GM12878 (cell line): Measurements from ENCODE around the gene FAM222B. TPM values are rescaled to one million over a fixed set of nuclear protein-coding genes. Genes with fewer than 3 reads are reported as not detected.

ENCODE experiments used
- ATAC-seq: fragments of 200-7000 bp; cut with Tn5 transposase; 3 replicates; pipeline ENCODE4 v1.9.1; 2020; ENCODE audit warnings: mild to moderate bottlenecking, moderate library complexity
- BruUV-seq: library from RNA; stranded (reverse); fragments of 400-500 nt; replicated peaks from 2 replicates; lab custom pipeline; 2021; lab: Mats Ljungman, UMichigan
- CTCF ChIA-PET: fragments of 300-600 bp; sonication (Branson Sonifier 250); formaldehyde crosslinking; extraction: SDS; loops from one replicate; lab custom pipeline; 2021; ENCODE audit warnings: inconsistent platforms; lab: Yijun Ruan, JAX
- POLR2A ChIA-PET: fragments of 350-600 bp; formaldehyde crosslinking; extraction: SDS; loops from one replicate; lab custom pipeline; 2021; ENCODE audit warnings: inconsistent platforms; lab: Charles Lee
- RAD21 ChIA-PET: fragments of 300-600 bp; sonication (Branson Sonifier 250); formaldehyde crosslinking; loops from one replicate; lab custom pipeline; 2023; ENCODE audit warnings: antibody characterized with exemption; ENCODE audit not compliant: unreplicated experiment; lab: Charles Lee
- SMC1A ChIA-PET: fragments of 300-600 bp; sonication (Branson Sonifier 250); formaldehyde crosslinking; loops from one replicate; lab custom pipeline; 2023; ENCODE audit not compliant: unreplicated experiment, uncharacterized antibody; lab: Charles Lee
- DNase-seq: peaks from one replicate; pipeline ENCODE4 v3.0.0-alpha.2; 2011; ENCODE audit warnings: low read depth, low spot score
- FAIRE-seq: peaks from 3 replicates; lab custom pipeline; 2011; peaks lifted over from hg19 to GRCh38; lab: Jason Lieb, UNC
- H2AFZ ChIP-seq: 2 replicates; pipeline ENCODE4 v1.6.0; 2011; ENCODE audit warnings: low read depth, low read length, control low read depth; ENCODE audit not compliant: control insufficient read depth
- H3K27ac ChIP-seq: 2 replicates; pipeline ENCODE4 v1.5.1; 2011; ENCODE audit warnings: control low read depth; ENCODE audit not compliant: control insufficient read depth, insufficient read depth
- H3K27me3 ChIP-seq, 2 experiments: replicated peaks in 1 of 2; 2 replicates each; pipeline versions ENCODE4 v1.6.0 to v1.6.1; 2011; ENCODE audit warnings: low read length in 1 of 2; ENCODE audit not compliant: control insufficient read depth in 2 of 2, insufficient read depth in 2 of 2
- H3K36me3 ChIP-seq, 2 experiments: 2 replicates each; pipeline ENCODE4 v1.5.1; 2011; ENCODE audit warnings: low read length in 1 of 2; ENCODE audit not compliant: control insufficient read depth in 2 of 2, insufficient read depth in 2 of 2
- H3K4me1 ChIP-seq: 2 replicates; pipeline ENCODE4 v1.6.1; 2011; ENCODE audit warnings: mild to moderate bottlenecking, low read length, moderate library complexity, mixed read lengths; ENCODE audit not compliant: control insufficient read depth, insufficient read depth
- H3K4me2 ChIP-seq: 2 replicates; pipeline ENCODE4 v1.6.0; 2011; ENCODE audit warnings: control low read depth; ENCODE audit not compliant: control insufficient read depth, insufficient read depth
- H3K4me3 ChIP-seq: fragments of 200-600 bp; sonication (generic); 2 replicates; pipeline ENCODE4 v1.5.1; 2016
- H3K79me2 ChIP-seq: 2 replicates; pipeline ENCODE4 v1.6.0; 2011; ENCODE audit warnings: low read length; ENCODE audit not compliant: control insufficient read depth, insufficient read depth
- H3K9ac ChIP-seq: 2 replicates; pipeline ENCODE4 v1.8.0; 2011; ENCODE audit warnings: low read length, control low read depth, mixed read lengths; ENCODE audit not compliant: control insufficient read depth, insufficient read depth
- H3K9me3 ChIP-seq: replicated peaks from 3 replicates; pipeline ENCODE4 v1.5.1; 2011; ENCODE audit warnings: mild to moderate bottlenecking, low read length; ENCODE audit not compliant: control insufficient read depth, insufficient read depth
- H4K20me1 ChIP-seq: 2 replicates; pipeline ENCODE4 v1.6.0; 2011; ENCODE audit not compliant: control insufficient read depth, insufficient read depth
- BMI1 ChIP-seq: fragments of 450-650 bp; IDR thresholded peaks from 2 replicates; pipeline ENCODE4 v1.6.1; 2016; ENCODE audit warnings: mild to moderate bottlenecking, moderate library complexity, borderline replicate concordance
- CHD2 ChIP-seq: IDR thresholded peaks from 2 replicates; pipeline ENCODE4 v1.6.1; 2011; ENCODE audit warnings: low read depth, low read length, improper control_type of control experiment, borderline replicate concordance
- CREB1 ChIP-seq: IDR thresholded peaks from 2 replicates; pipeline ENCODE4 v1.6.1; 2012; ENCODE audit warnings: low read depth, mild to moderate bottlenecking, inconsistent platforms
- DPF2 ChIP-seq: fragments of 450-650 bp; IDR thresholded peaks from 2 replicates; pipeline ENCODE4 v1.6.1; 2017; ENCODE audit warnings: mild to moderate bottlenecking
- FOS ChIP-seq: IDR thresholded peaks from 3 replicates; pipeline ENCODE4 v1.6.1; 2011; ENCODE audit warnings: borderline replicate concordance; ENCODE audit not compliant: insufficient read length; ENCODE audit errors: extremely low read depth
- HDGF ChIP-seq: fragments of 450-650 bp; IDR thresholded peaks from 2 replicates; pipeline ENCODE4 v1.6.1; 2016; ENCODE audit warnings: antibody characterized with exemption
- IRF3 ChIP-seq: fragments of 450-650 bp; IDR thresholded peaks from 2 replicates; pipeline ENCODE4 v1.6.1; 2014; ENCODE audit warnings: mild to moderate bottlenecking
- NFYA ChIP-seq: IDR thresholded peaks from 2 replicates; pipeline ENCODE4 v1.6.1; 2011; ENCODE audit warnings: low read depth, mild to moderate bottlenecking, low read length, improper control_type of control experiment, borderline replicate concordance
- NR2C1 ChIP-seq: fragments of 450-650 bp; IDR thresholded peaks from 2 replicates; pipeline ENCODE4 v1.6.1; 2017; ENCODE audit warnings: antibody characterized with exemption, mild to moderate bottlenecking, moderate library complexity
- PBX3 ChIP-seq: IDR thresholded peaks from 2 replicates; pipeline ENCODE4 v1.6.1; 2011; ENCODE audit warnings: mild to moderate bottlenecking, low read depth, low read length, moderate library complexity; ENCODE audit not compliant: insufficient replicate concordance
- PKNOX1 ChIP-seq: fragments of 450-650 bp; IDR thresholded peaks from 2 replicates; pipeline ENCODE4 v1.6.1; 2016; ENCODE audit warnings: mild to moderate bottlenecking
- PML ChIP-seq: IDR thresholded peaks from 2 replicates; pipeline ENCODE4 v1.6.1; 2012; ENCODE audit warnings: low read length, inconsistent platforms
- POLR2A ChIP-seq: IDR thresholded peaks from 2 replicates; pipeline ENCODE4 v1.6.1; 2011; ENCODE audit warnings: low read depth, mild to moderate bottlenecking, low read length
- POLR2AphosphoS2 ChIP-seq: IDR thresholded peaks from 2 replicates; pipeline ENCODE4 v1.6.1; 2011; ENCODE audit warnings: low read depth, mild to moderate bottlenecking, low read length, improper control_type of control experiment, moderate library complexity
- RB1 ChIP-seq: fragments of 450-650 bp; formaldehyde crosslinking; IDR thresholded peaks from 2 replicates; pipeline ENCODE4 v1.6.1; 2017; ENCODE audit warnings: mild to moderate bottlenecking, borderline replicate concordance
- RFX5 ChIP-seq: IDR thresholded peaks from 2 replicates; pipeline ENCODE4 v1.6.1; 2011; ENCODE audit warnings: low read depth, low read length, improper control_type of control experiment
- SMAD5 ChIP-seq: IDR thresholded peaks from 2 replicates; pipeline ENCODE4 v1.6.1; 2016; ENCODE audit warnings: antibody characterized with exemption, low read depth
- STAT3 ChIP-seq: IDR thresholded peaks from 2 replicates; pipeline ENCODE4 v1.6.1; 2011; ENCODE audit warnings: low read depth, low read length, improper control_type of control experiment
- TAF1 ChIP-seq: IDR thresholded peaks from 2 replicates; pipeline ENCODE4 v1.6.1; 2011; ENCODE audit warnings: mild to moderate bottlenecking, low read depth, low read length, borderline replicate concordance
- TBL1XR1 ChIP-seq: IDR thresholded peaks from 2 replicates; pipeline ENCODE4 v1.6.1; 2012; ENCODE audit warnings: low read depth, low read length, improper control_type of control experiment
- WRNIP1 ChIP-seq: IDR thresholded peaks from 2 replicates; pipeline ENCODE4 v1.6.1; 2011; ENCODE audit warnings: low read depth, low read length, improper control_type of control experiment, borderline replicate concordance
- ZNF217 ChIP-seq: fragments of 450-650 bp; IDR thresholded peaks from 2 replicates; pipeline ENCODE4 v1.6.1; 2017; ENCODE audit warnings: antibody characterized with exemption, mild to moderate bottlenecking
- ZZZ3 ChIP-seq: IDR thresholded peaks from 2 replicates; pipeline ENCODE4 v1.6.1; 2011; ENCODE audit warnings: low read depth; ENCODE audit not compliant: control insufficient read depth, insufficient read length
- WGBS: methylation state at CpG from one replicate; pipeline ENCODE4 v1.1.6; 2016; ENCODE audit warnings: low lambda C conversion rate; ENCODE audit not compliant: insufficient replicate concordance, insufficient coverage; ENCODE audit errors: missing lambda C conversion rate; 5-methylcytosine and 5-hydroxymethylcytosine counted together
- in situ Hi-C: fragments of 300-500 bp; cut with MboI; formaldehyde crosslinking; loops from 9 replicates; pipeline ENCODE4 v1.14.3; 2018; ENCODE audit warnings: mixed read lengths
- intact Hi-C: fragments of 100-400 bp; cut with micrococcal nuclease; formaldehyde crosslinking; loops from one replicate; pipeline ENCODE4 v1.14.2; 2022; ENCODE audit not compliant: unreplicated experiment
- polyA plus RNA-seq, 11 experiments: library from polyadenylated mRNA; depleted of rRNA in 4 of 11; unstranded in 6 of 11; stranded (reverse) in 5 of 11; fragments of >200 nt; fragmentation: Nextera tagmentation in 4 of 11; fragmentation: Illumina TruSeq in 1 of 11; extraction: Ambion mirVana in 4 of 11; extraction: Trizol in 1 of 11; gene quantifications; 1 replicate in 1 of 11; 2 replicates in 10 of 11; pipeline versions ENCODE4 v1.2.1 to v1.2.3, GENCODE V29; 2011 to 2016; ENCODE audit warnings: inconsistent platforms in 2 of 11, missing spikeins in 2 of 11, low read depth in 1 of 11
- total RNA-seq, 4 experiments: library from RNA; depleted of rRNA in 3 of 4; stranded (reverse); fragments of >200 nt in 3 of 4; fragmentation: Illumina TruSeq in 1 of 4; extraction: Trizol in 1 of 4; gene quantifications; 2 replicates each; pipeline versions ENCODE4 v1.2.1 to v1.2.3, GENCODE V29; 2013 to 2021

The FAM222B gene
- total and polyA plus RNA-seq, 10 of the 15 experiments (the other 5 are each of a cell fraction or from before 2014, with no cell fraction given) = 2.8 to 18.3 (median 6.4) TPM

GRCh38 chr17:28812091-28812747, 30.4 kb downstream of the FAM222B start:
- Histone ChIP-seq H3K4me3 (peak overlapping the region; percentile 75), H3K79me2 (peaks cover 18% of the 10 kb centered on the region), H3K27me3 (no peaks in the 10 kb centered on the region), H3K27ac (peak overlapping the region; percentile 74), H2AFZ (peak overlapping the region; percentile 92), H3K36me3 (peaks cover 0 to 3% of the 10 kb centered on the region in 2 experiments; a peak in 1 of 4 replicates), H4K20me1 (no peaks in the 10 kb centered on the region), H3K9ac (peak overlapping the region; percentile 67), H3K4me1 (peaks cover 18% of the 10 kb centered on the region), H3K4me2 (peak overlapping the region; percentile 84), H3K9me3 (no peaks in the 10 kb centered on the region)
- ChIA-PET SMC1A (interaction anchor here (0.6 to 3.6 kb wide), 9 partner anchors 9 to 90 kb away, joined by 3 to 13 read pairs (median 4); partner anchors contain the start of genes FAM222B, FLOT2 and TLCD1), RAD21 (interaction anchor here (1.0 to 2.5 kb wide), 3 partner anchors 30 to 85 kb away, joined by 6 to 23 read pairs (median 14); partner anchors contain the start of gene FAM222B), POLR2A (interaction anchor here (0.6 to 1.7 kb wide), 5 partner anchors 30 to 445 kb away, joined by 3 to 6 read pairs (median 3); partner anchors contain the start of genes FAM222B and NEK8), CTCF (interaction anchor here (1.1 to 4.8 kb wide), 5 partner anchors 36 to 141 kb away, joined by 3 to 40 read pairs (median 3); no protein-coding TSS in a partner anchor)
- intact Hi-C loops = no loop called here
- DNase-seq (peak; percentile 78), ATAC-seq (peak; percentile 100), FAIRE-seq (peak; percentile 56)
- BruUV-seq = no TSS peak
- WGBS = 2% methylated on average over 27 of the region's 47 CpGs
- in situ Hi-C loops = no loop called here
- peak; percentile 10; the same call in 1 of the 2 replicates for TF ChIP-seq CREB1
- TF ChIP-seq NR2C1 = peak; percentile 59
- 0 out of 2 replicates have a peak, but pooled peaks have one; percentile 27 for TF ChIP-seq TBL1XR1
- peak; percentile 94 for TF ChIP-seq CHD2
- TF ChIP-seq PML = no peak
- TF ChIP-seq DPF2 = peak; percentile 98
- peak; percentile 99 for TF ChIP-seq PKNOX1
- peak; percentile 75 for TF ChIP-seq FOS
- no peak for TF ChIP-seq BMI1
- TF ChIP-seq STAT3 = no peak
- TF ChIP-seq RFX5 = no peak
- TF ChIP-seq POLR2AphosphoS2 = peak; percentile 70; the same call in 1 of the 2 replicates
- peak; percentile 70; the same call in 1 of the 2 replicates for TF ChIP-seq POLR2A
- TF ChIP-seq PBX3 = peak; percentile 99
- TF ChIP-seq TAF1 = no peak
- no peak for TF ChIP-seq ZZZ3
- TF ChIP-seq ZNF217 = no peak
- TF ChIP-seq SMAD5 = no peak
- peak; percentile 22; the same call in 1 of the 2 replicates for TF ChIP-seq RB1
- TF ChIP-seq WRNIP1 = no peak
- TF ChIP-seq HDGF = peak; percentile 32; the same call in 1 of the 2 replicates
- peak; percentile 25; the same call in 1 of the 2 replicates for TF ChIP-seq NFYA
- peak; percentile 83 for TF ChIP-seq IRF3
